VCaP (cell line): Measurements from ENCODE around the gene RNF208.
A peak's percentile ranks its signal among the peaks of the same experiment; 100 is the strongest.

ENCODE experiments used
- H3K27ac ChIP-seq: fragments of 450-650 bp; 2 replicates; pipeline ENCODE4 v1.5.1; 2017
- CTCF ChIP-seq: fragments of 450-650 bp; conservative IDR thresholded peaks from 2 replicates; pipeline ENCODE4 v1.5.1; 2017; ENCODE audit warnings: mild to moderate bottlenecking, moderate library complexity

Gene RNF208

GRCh38 chr9:137229903-137230704 is 8.1 kb upstream of the RNF208 start:
- no peak overlapping the region for H3K27ac ChIP-seq

GRCh38 chr9:137228968-137229896 is 7.2 kb upstream of the RNF208 start:
- no peak for TF ChIP-seq CTCF
- H3K27ac ChIP-seq: peak overlapping the region; percentile 97; the same call in 1 of the 2 replicates

More at GRCh38 chr9:137229903-137230704, 8.1 kb upstream of the RNF208 start:
- no peak for TF ChIP-seq CTCF

- H3K27ac ChIP-seq: peak overlapping the region; percentile 97; the same call in 1 of the 2 replicates
- TF ChIP-seq CTCF: no peak
Observed at GRCh38 chr9:137228506-137228967, 6.5 kb upstream of the RNF208 start.

- peak overlapping the region; percentile 97 for H3K27ac ChIP-seq
- no peak for TF ChIP-seq CTCF
Observed at GRCh38 chr9:137227853-137228505, 5.9 kb upstream of the RNF208 start.

GRCh38 chr9:137227054-137227852 is 5.2 kb upstream of the RNF208 start, which contains the start of gene RNF224:
Gene RNF224 (plus strand): TSS chr9:137227502. CDS start chr9:137228336, 834 bp downstream.
- H3K27ac ChIP-seq: peak within 1 kb of the TSS; percentile 97
- peak; percentile 90 for TF ChIP-seq CTCF

- no peak for TF ChIP-seq CTCF
- peak overlapping the region; percentile 97 for H3K27ac ChIP-seq
Observed at GRCh38 chr9:137226338-137227053, 4.5 kb upstream of the RNF208 start.
